ENCODE results near the gene SORL1.

GRCh38 chr11:121586750-121587149, 134.6 kb downstream of the SORL1 start:
- TF ChIP-seq GATA2 (IDR thresholded peaks at IDR 0.05; ENCODE audit: low read depth, low read length) (no peak), GATA3 (IDR thresholded peaks at IDR 0.05; ENCODE audit: low read depth, low read length) (no peak)
